Thyroid gland (tissue), 4 donors: Measurements from ENCODE around the gene NOTCH4.

Experiments
- CTCF ChIP-seq, 6 experiments: fragments of 200-600 bp in 3 of 6; fragments of 450-650 bp in 3 of 6; sonication (generic) in 3 of 6; IDR thresholded peaks; one replicate each; pipeline ENCODE4 v1.5.1; 2016 to 2019; ENCODE audit warnings: antibody characterized with exemption in 6 of 6, mild to moderate bottlenecking in 2 of 6, inconsistent platforms in 1 of 6, moderate library complexity in 1 of 6
- POLR2A ChIP-seq, 2 donors: fragments of 450-650 bp; IDR thresholded peaks; one replicate each; pipeline ENCODE4 v1.6.1; 2017; ENCODE audit warnings: antibody characterized with exemption in 2 of 2, mild to moderate bottlenecking in 2 of 2, moderate library complexity in 1 of 2

- TF ChIP-seq CTCF (IDR thresholded peaks at IDR 0.05) (no peak), POLR2A (IDR thresholded peaks at IDR 0.05) (no peak)
These were observed 16.8 kb upstream of the NOTCH4 start for GRCh38 chr6:32240686-32241085.
